Limb (tissue), 2 donors: ENCODE data around the gene NBPF4.
"Not testable (repeated sequence)": the region's sequence is repeated elsewhere in the genome, so short reads cannot be mapped to it uniquely, and the experiment has no call there.

Experiments
- DNase-seq, 2 donors: peaks; one replicate each; pipeline ENCODE4 v3.0.0-alpha.2; 2016; ENCODE audit errors: extremely low spot score in 2 of 2

NBPF4 gene

DNA sequence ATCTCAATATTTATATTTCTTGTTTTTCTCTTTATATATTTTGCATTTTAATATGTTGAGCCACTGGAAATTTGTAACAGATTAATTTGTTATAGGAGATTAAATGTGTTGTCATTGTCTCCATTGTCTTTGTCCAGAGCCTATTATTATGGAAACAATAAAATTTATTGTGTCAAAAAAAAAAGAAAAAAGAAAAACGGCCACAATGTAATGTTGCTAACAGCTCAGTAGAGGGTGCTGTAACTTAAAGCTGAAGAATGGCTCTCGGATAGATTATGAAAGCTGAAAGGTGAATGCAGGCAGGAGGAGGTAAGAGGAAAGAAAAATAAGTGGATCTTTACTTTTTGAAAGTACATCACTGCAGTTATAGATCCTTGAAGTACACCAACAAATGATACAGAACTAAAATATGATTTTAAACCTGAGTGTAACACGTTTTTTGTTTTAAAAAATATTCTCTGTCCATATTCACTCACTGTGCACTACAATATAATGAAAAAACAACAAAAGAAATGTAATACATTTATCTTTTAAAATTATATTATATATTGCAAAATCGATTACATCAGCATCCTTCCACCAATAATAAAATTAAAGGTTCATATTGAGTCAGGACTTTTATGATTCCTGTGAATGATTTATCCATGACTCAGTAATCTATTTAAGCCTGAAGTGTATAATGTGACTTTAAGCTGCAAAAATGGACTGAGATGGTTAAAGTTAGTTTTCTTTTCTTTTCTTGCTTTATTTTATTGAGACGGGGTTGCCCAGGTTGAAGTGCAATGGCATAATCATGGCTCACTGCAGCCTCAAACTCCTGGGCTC lies 29.0 kb downstream of the NBPF4 start:
- peak in 1 of 2 donors; percentile 15 for DNase-seq

DNA sequence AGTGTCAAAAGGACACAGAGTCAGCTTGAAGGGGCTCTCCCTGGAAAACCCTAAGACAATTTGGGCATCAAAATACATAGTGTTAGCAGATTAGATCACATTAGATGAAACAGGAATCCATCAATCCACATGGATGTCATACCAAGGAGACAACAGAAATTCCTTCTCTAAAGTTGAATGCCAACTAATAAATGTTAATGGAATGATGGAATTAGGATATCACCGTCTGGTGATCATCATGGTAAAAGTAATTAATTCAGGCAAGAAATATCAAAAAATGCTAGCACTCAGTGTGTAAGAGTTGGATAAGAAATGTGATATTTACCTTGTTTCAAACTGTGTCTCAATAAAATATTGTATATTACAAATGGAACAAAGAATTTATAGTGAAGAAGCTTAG lies 32.9 kb downstream of the NBPF4 start:
- no peak for DNase-seq

- DNase-seq: no peak
These were observed 34.3 kb downstream of the NBPF4 start for GRCh38 chr1:108209456-108210108.

GRCh38 chr1:108208724-108209446 lies 35.0 kb downstream of the NBPF4 start:
- DNase-seq: peak; percentile 27 to 39

DNA sequence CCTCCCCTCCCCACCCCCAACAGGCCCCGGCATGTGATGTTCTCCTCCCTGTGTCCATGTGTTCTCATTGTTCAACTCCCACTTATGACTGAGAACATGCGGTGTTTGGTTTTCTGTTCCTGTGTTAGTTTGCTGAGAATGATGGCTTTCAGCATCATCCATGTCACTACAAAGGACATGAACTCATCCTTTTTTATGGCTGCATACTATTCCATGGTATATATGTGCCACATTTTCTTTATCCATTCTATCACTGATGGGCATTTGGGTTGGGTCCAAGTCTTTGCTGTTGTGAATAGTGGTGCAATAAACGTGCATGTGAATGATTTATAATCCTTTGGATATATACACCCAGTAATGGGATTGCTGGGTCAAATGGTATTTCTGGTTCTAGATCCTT lies 40.3 kb downstream of the NBPF4 start:
- DNase-seq: not testable (repeated sequence)

DNA sequence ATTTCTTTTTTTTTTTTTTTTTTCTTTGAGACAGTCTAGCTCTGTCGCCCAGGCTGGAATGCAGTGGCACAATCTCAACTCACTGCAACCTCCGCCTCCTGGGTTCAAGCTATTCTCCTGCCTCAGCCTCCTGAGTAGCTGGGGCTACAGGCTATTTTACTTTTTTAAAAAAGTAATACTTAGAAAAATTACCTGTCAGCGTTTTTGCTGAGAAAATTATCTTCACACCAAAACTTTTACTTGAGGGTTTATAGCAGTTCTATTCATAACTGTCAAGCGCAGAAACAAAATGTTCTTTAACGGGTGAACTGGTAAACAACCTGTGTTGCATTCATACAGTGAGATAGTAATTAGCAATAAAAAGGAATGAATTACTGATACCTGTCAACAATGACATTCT lies 42.2 kb downstream of the NBPF4 start:
- DNase-seq: no peak

DNA sequence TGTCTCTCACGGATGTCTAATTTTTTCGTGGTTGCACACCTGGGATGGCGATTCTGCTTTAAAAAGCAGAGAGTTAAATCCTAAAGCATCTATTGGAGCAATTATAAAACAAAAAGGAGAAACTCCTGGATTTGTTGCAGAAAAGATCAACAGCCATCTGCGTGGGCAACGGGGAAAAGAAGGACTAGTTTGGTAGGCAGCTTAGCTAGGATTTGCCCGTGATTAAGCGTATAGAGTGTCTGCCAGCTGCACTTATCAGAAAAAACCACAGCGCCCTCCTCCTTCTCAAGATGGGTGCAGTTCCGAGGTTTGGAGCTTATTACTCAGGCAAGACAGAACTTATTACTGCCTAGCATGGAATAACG lies 43.2 kb downstream of the NBPF4 start:
- peak in 1 of 2 donors; percentile 57 for DNase-seq

- peak; percentile 86 to 87 for DNase-seq
These were observed 43.8 kb downstream of the NBPF4 start, which contains the start of gene SLC25A24 for GRCh38 chr1:108199781-108200686. SLC25A24 (minus strand) TSS chr1:108200343; CDS start chr1:108200138, 205 bp downstream.

- DNase-seq: peak; percentile 27 to 28
These were observed 44.6 kb downstream of the NBPF4 start for GRCh38 chr1:108199201-108199691.

DNA sequence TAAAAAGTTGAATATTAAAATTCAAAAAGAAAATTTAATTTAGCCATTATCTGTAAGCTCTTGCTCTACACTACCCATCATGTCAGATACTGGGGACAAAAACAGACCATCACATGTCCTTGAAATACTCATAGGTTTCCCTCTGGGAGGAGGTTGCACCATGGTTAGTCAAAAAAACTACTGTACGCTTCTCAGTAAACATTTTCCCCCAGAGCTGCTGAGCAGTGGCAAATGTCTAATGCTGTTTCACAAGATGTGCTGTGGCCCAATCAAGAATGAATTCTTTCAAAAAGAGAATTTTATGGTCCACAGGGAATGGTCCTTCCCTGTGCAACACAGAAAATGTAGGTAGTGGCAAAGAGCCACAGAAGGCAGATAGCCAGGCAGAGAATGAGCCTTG lies 49.8 kb downstream of the NBPF4 start:
- DNase-seq: no peak

DNA sequence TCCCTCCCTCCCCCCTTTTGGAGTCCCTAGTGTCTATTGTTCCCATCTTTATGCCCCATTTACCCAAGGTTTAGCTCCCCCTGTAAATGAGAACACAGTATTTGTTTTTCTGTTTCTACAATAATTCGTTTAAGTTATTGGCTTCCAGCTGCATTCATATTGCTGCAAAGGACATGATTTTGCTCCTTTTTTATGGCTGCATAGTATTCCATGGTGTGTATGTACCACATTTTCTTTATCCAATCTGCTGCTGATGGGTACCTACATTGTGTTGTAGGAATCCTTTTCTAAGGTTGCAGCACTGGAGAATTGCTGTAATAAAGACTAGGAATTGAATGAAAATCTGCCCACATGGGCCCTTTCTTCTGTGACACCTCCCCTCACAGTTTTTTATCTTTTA lies 50.5 kb downstream of the NBPF4 start:
- no peak for DNase-seq

DNA sequence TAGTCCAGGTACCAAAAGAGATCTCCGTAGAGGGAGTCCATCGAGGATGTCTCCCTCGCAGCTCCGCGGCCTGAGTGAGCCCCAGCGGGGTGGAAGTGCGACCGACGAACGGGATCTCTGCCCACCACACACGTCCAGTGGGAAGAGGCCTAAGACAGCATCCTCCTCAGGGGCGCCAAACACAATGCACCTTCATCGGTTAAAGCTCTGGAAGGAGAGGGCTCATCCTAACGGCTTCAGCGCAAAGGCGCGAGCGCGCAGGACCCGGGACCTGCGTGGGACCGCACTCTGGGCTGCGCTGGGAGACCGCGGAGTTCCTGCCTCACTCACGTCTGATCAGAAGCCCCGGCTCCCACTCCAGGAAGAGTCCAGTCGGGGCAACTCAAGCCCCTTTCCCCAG lies 51.3 kb downstream of the NBPF4 start:
- no peak for DNase-seq

DNA sequence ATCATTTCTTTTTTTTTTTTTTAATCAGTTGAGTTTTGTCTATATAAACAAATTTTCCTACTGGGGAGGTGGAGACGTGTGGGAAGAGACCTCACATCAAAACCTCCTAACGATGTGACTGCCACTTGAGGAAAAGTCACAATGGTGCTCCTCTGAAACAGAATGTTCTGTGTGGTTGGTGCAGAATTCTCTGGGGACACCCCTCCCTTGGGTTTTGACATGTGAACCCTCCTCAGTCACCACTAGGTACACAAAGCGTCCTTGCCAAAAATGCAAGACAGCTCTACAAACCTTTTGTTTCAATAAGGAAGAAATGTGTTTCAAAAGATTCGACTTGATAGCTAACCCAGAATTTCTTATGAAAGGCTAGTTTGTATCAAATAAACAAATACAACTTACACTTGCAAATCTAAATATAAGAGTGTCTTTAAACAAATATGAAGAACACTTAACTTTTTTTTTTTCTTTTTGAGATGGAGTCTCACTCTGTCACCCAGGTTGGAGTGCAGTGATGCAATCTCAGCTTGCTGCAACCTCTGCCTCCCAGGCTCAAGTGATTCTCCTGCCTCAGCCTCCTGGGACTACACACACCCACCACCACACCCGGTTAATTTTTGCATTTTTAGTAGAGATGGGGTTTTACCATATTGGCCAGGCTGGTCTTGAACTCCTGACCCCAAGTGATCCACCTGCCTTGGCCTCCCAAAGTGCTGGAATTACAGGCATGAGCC lies 53.0 kb downstream of the NBPF4 start:
- DNase-seq: no peak

DNA sequence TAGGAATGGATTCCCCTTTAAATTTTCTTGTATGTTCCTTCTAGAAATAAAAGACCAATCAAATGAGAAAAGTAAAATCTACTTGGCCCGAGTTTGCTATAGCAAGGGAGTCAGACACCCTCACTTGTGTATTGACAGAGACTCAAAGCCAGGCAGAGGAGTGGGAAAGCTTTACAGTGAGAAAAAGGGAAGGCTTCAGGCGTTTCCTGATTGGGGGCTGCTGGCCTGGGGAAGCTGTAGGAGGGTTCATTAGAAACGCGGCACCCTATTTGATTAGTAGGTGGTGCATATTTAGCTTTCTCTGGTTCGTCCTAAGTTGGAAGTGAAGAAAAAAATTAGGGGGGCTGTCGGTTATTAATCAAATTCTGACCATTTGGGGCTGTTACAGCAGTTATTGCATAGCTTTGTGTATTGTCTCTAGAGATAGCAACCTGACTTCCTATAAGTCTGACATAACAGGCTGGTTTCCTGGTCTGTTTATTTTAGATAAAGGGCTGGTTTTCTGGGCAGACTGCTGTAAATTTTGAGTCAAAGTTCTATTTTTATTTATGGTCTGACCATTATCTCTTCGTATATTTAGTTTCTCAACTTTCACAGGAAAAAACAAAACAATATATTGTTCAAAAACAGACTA lies 53.8 kb downstream of the NBPF4 start:
- no peak for DNase-seq

GRCh38 chr1:108188801-108189200 lies 55.1 kb downstream of the NBPF4 start:
- no peak for DNase-seq

DNA sequence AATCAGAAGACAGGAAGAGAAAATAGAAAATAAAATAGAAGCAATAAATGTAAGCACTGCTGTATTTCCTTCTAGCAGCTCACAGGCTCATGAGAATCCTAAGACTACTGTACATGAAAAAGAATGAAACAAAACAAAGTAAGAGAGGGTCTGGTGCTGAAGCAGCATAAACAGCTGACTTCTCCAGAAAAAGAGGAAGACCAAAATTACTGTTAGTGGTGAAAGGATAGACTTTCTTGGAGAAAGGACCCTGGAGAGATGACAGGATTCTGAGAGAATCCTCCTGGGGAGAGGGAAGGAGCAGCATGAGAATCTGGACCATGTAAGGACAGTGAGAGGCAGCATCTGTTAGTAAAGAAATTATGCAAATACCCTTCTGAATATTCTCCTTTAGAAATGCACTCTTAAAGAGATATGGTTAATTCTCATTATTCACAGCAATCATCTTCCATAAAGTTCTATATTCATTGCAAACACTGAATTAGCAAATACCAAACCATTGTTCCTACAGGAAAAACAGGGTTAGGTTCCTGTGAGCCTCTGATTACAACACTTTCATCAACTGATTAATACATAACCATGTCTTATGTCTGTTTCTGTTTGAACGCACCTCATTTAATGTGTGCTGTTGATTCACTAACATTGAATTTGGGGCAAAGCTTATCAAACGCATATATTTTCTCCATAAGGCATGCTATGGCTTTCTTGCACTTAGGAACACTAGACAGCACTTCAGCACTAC lies 60.7 kb downstream of the NBPF4 start:
- DNase-seq: no peak

- no peak for DNase-seq
These were observed 64.9 kb downstream of the NBPF4 start for GRCh38 chr1:108179018-108179417.
